Type B pancreatic cell (in vitro differentiated cells): Measurements from ENCODE around the gene MT1F. TPM values are rescaled to one million over a fixed set of nuclear protein-coding genes. Genes with fewer than 3 reads are reported as not detected.

Experiments used
- DNase-seq: peaks from one replicate; pipeline ENCODE4 v3.0.0; 2021; ENCODE audit warnings: mixed read lengths; ENCODE audit not compliant: unreplicated experiment; ENCODE audit errors: extremely low spot score
- H3K27ac Mint-ChIP-seq: 2 replicates; pipeline ENCODE4 v1.8.0; 2021; ENCODE audit warnings: mild to moderate bottlenecking, mixed read lengths
- H3K27me3 Mint-ChIP-seq: 2 replicates; pipeline ENCODE4 v1.8.0; 2021; ENCODE audit warnings: mixed read lengths
- H3K36me3 Mint-ChIP-seq: 2 replicates; pipeline ENCODE4 v1.8.0; 2021; ENCODE audit warnings: mixed read lengths
- H3K4me1 Mint-ChIP-seq: one replicate; pipeline ENCODE4 v1.8.0; 2021; ENCODE audit warnings: mixed read lengths; ENCODE audit not compliant: unreplicated experiment
- H3K4me3 Mint-ChIP-seq: 2 replicates; pipeline ENCODE4 v1.8.0; 2021; ENCODE audit warnings: mild to moderate bottlenecking, mixed read lengths
- H3K9me3 Mint-ChIP-seq: 2 replicates; pipeline ENCODE4 v1.8.0; 2021; ENCODE audit warnings: mixed read lengths
- CTCF ChIP-seq: fragments of 200-600 bp; sonication (generic); conservative IDR thresholded peaks from 2 replicates; pipeline ENCODE4 v1.5.0; 2021; ENCODE audit warnings: antibody characterized with exemption, mild to moderate bottlenecking
- total RNA-seq: library from RNA; stranded (reverse); gene quantifications from 2 replicates; pipeline ENCODE4 v1.2.1, GENCODE V29; 2021; ENCODE audit warnings: low replicate concordance

The MT1F gene
- total RNA-seq, 1 donor from 2014 or later: 6.5 TPM

- no peak for TF ChIP-seq CTCF
Measured at GRCh38 chr16:56610609-56611111, 47.1 kb upstream of the MT1F start.

GRCh38 chr16:56611281-56611833 lies 46.4 kb upstream of the MT1F start:
- Mint-ChIP-seq H3K4me1 (peaks cover 39% of the 10 kb centered on the region), H3K4me3 (peak overlapping the region; percentile 57), H3K36me3 (no peaks in the 10 kb centered on the region), H3K9me3 (no peaks in the 10 kb centered on the region), H3K27ac (no peak overlapping the region), H3K27me3 (peaks cover 60% of the 10 kb centered on the region)
- DNase-seq: no peak
- no peak for TF ChIP-seq CTCF

More at GRCh38 chr16:56610609-56611111, 47.1 kb upstream of the MT1F start:
- Mint-ChIP-seq H3K4me1 (peaks cover 40% of the 10 kb centered on the region), H3K9me3 (no peaks in the 10 kb centered on the region), H3K27me3 (peaks cover 57% of the 10 kb centered on the region), H3K27ac (peak overlapping the region; percentile 77), H3K4me3 (peak overlapping the region; percentile 64), H3K36me3 (no peaks in the 10 kb centered on the region)
- no peak for DNase-seq

- H3K9me3 Mint-ChIP-seq: no peaks in the 10 kb centered on the region
- no peak overlapping the region for H3K4me3 Mint-ChIP-seq
- H3K36me3 Mint-ChIP-seq: no peaks in the 10 kb centered on the region
- TF ChIP-seq CTCF: no peak
- DNase-seq: no peak
- H3K27ac Mint-ChIP-seq: no peak overlapping the region
- peaks cover 23% of the 10 kb centered on the region for H3K4me1 Mint-ChIP-seq
- H3K27me3 Mint-ChIP-seq: peaks cover 75% of the 10 kb centered on the region
Measured at GRCh38 chr16:56613706-56614105, 44.1 kb upstream of the MT1F start.

- Mint-ChIP-seq H3K27me3 (peaks cover 75% of the 10 kb centered on the region), H3K4me3 (no peak overlapping the region), H3K36me3 (no peaks in the 10 kb centered on the region), H3K27ac (no peak overlapping the region), H3K9me3 (no peaks in the 10 kb centered on the region), H3K4me1 (peaks cover 15% of the 10 kb centered on the region)
- TF ChIP-seq CTCF: no peak
- no peak for DNase-seq
Measured at GRCh38 chr16:56614549-56614991, 43.2 kb upstream of the MT1F start.

GRCh38 chr16:56615353-56615752 lies 42.4 kb upstream of the MT1F start:
- H3K36me3 Mint-ChIP-seq: no peaks in the 10 kb centered on the region
- TF ChIP-seq CTCF: no peak
- H3K27me3 Mint-ChIP-seq: peaks cover 77% of the 10 kb centered on the region
- no peak for DNase-seq
- H3K9me3 Mint-ChIP-seq: no peaks in the 10 kb centered on the region
- H3K4me3 Mint-ChIP-seq: no peak overlapping the region
- peaks cover 11% of the 10 kb centered on the region for H3K4me1 Mint-ChIP-seq
- H3K27ac Mint-ChIP-seq: no peak overlapping the region
